ENCODE data around the gene SEMA4D.
"Not testable (repeated sequence)": the region's sequence is repeated elsewhere in the genome, so short reads cannot be mapped to it uniquely, and the experiment has no call there.

GRCh38 chr9:89371791-89372190 lies 126.1 kb downstream of the SEMA4D start:
- TF ChIP-seq FOXA1 (IDR thresholded peaks at IDR 0.05); FOXA1 (CRISPR knock-in tag; IDR thresholded peaks at IDR 0.05); TEAD2 (CRISPR knock-in tag; IDR thresholded peaks at IDR 0.05); MXI1 (IDR thresholded peaks at IDR 0.05; ENCODE audit: borderline replicate concordance, low read depth, low read length): not testable (repeated sequence)
